Activated CD8-positive, alpha-beta memory T cell treated with anti-CD3 and anti-CD28 coated beads, Interleukin-2, amount 50 U/mL, for 24 hours (primary cell): Measurements from ENCODE around the gene SIRT2.
"Not testable (repeated sequence)": the region's sequence is repeated elsewhere in the genome, so short reads cannot be mapped to it uniquely, and the experiment has no call there.

ENCODE experiments used
- DNase-seq: peaks from one replicate; pipeline ENCODE4 v3.0.0-alpha.2; 2020; ENCODE audit errors: extremely low read depth

The SIRT2 gene

DNA sequence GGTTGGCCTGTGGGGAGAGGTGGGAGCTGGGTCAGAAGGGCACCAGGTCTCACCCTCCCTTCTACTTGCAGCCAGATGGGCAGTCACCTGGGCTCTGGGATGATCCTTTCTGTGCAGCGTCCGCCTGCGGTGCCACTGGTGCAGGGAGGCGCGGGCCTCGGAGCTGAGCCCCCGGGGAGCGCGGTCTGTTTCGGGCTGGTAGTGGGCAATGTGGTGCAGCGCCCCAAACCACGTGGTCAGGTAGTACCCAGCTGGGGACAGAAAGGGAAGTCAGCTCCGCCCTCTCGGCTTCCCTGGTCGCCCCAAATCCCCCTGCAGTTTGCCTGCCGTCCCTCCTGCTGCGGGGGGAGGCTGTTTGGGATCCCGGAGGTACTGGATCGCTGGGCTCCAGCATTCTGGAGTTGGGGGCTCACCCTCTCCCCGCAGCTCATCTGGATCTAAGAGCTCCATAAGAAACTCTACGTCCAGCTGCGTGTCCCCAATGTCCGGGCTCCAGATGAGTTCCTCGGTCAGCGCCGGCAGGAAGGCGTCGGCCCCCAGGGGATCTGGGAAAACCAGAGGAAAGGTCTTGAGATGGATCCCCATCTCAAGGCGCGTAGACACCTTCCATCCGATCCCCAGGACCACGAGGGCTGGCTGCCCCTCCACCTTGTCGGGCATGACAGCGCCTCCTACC lies 30.1 kb downstream of the SIRT2 start:
- no peak for DNase-seq

DNA sequence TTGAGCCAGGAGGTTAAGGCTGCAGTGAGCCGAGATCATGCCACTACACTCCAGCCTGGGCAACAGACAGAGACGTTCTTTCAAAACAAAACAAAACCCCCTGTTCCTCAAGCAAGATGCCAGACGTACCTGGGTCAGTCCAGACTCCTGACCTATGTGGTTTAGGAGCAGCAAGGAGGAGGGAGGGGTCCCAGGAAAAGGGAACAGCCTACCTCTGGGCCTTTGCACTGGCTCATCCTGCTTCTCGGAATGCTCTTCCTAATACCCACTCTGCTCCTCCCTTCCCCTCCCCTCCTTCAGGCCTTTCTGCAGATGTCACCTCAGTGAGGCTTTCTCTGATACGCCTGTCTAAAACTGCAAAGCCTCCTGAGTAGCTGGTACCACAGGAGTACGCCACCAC lies 30.9 kb downstream of the SIRT2 start:
- no peak for DNase-seq

DNA sequence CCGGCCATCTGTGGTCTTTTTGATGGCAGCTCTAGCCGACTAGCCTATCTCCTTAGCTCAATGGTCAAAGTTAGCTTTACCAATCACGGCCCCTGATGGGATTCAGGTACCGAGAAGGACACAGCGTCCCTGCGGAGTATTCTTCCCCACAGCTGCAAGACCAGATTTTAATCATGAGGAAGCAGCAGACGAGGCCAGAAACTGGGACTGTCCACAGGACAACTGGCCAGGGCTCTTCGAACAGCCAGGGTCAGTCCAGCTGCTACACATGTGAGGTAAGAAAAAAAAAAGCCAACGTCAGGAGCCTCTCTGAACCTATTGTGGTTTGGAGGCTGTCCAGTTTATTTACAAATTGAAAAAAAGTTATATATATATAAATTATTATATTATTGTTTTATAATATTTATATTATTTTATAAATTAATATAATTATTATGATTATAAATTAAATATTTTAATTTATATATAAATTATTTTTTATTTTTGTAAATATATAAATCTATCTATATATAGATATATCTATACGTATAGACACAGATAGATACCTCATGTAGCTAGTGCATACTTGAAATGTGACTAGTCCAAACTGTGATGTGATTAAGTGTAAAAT lies 32.1 kb downstream of the SIRT2 start:
- no peak for DNase-seq

DNA sequence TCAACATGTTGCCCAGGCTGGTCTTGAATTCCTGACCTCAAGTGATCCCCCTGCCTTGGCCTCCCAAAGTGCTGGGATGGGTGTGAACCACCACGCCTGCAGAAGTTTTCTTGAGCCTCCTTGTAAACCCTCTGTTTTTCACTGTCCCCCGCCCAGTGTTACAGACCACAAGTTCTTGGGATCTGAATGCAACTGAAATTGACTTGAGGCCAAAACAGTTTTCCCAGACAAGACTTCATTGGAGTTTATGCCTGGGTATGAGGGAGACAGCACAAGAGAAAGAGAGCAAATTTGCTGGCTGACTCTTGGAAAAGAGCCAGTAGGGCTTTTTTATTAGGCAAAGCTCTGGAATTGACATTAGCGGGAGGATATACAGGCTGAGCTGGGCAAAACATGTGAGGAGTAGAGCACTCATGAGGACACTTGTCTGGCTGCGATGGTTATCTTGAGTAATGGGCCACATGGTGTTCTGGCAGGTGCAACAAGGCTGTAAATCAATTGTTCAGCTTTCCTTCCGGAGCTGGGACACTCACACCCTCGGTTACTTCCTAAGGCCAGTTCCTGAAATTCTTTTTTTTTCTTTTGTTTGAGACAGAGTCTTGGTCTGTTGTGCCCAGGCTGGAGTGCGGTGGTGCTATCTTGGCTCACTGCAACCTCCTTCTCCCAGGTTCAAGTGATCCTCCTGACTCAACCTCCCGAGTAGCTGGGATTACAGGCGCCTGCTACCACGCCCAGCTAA lies 36.9 kb downstream of the SIRT2 start:
- DNase-seq = no peak

DNA sequence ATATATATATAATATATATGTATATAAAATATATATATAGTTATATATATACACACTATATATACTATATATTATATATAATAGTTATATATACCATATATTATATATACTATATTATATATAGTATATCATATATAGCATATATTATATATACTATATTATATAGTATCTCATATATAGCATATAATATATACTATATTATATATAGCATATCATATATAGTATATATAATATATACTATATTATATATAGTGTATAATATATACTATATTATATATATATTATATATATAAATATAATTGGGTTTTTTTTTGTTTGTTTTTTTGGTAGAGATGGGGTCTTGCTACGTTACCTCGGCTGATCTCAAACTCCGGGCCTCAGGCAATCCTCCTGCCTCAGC lies 38.0 kb downstream of the SIRT2 start:
- no peak for DNase-seq

DNA sequence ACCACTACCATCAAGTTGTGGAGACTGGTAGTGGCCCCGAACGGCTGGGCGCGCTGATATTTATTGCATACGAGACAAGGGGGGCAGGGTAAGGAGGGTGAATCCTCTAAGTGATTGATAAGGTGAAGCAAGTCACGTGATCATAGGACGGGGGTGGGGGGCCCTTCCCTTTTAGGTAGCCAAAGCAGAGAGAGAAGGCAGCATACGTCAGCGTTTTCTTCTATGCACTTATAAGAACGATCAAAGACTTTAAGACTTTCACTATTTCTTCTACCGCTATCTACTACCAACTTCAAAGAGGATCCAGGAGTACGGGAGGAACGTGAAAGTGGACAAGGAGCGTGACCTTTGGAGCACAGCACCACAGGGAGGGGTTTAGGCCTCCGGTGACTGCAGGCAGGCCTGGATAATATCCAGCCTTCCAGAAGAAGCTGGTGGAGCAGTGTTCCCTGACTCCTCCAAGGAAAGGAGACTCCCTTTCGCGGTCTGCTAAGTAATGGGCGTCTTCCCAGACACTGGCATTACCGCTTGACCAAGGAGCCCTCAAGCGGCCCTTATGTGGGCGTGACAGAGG lies 39.7 kb downstream of the SIRT2 start:
- not testable (repeated sequence) for DNase-seq

DNA sequence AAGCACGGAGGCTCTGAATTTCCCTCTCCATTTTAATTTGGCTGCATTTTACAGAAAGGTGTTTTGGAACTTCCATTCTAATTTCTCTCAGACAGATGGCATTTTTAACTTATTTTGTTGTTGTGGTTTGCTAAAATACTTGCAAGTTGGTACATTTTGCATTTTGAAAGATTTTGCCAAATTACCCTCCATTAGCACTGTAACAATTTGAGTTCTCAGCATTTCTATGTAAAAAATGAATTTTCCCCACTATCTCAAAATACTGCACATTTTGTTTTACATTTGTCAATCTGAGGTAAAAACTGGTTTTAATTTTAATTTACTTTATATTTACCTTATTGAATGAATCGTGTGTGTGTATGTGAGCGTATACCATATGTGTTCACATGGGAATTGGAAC lies 42.6 kb downstream of the SIRT2 start:
- DNase-seq = no peak

DNA sequence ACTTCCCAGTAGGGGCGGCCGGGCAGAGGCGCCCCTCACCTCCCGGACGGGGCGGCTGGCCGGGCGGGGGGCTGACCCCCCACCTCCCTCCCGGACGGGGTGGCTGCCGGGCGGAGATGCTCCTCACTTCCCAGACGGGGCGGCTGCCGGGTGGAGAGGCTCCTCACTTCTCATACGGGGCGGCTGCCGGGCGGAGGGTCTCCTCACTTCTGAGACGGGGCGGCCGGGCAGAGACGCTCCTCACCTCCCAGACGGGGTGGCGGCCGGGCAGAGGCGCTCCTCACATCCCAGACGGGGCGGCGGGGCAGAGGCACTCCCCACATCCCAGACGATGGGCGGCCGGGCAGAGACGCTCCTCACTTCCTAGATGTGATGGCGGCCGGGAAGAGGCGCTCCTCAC lies 43.7 kb downstream of the SIRT2 start:
- DNase-seq = not testable (repeated sequence)

DNA sequence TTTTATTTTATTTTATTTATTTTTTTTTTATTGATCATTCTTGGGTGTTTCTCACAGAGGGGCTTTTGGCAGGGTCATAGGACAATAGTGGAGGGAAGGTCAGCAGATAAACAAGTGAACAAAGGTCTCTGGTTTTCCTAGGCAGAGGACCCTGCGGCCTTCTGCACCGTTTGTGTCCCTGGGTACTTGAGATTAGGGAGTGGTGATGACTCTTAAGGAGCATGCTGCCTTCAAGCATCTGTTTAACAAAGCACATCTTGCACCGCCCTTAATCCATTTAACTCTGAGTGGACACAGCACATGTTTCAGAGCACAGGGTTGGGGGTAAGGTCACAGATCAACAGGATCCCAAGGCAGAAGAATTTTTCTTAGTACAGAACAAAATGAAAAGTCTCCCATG lies 44.5 kb downstream of the SIRT2 start:
- DNase-seq = not testable (repeated sequence)

DNA sequence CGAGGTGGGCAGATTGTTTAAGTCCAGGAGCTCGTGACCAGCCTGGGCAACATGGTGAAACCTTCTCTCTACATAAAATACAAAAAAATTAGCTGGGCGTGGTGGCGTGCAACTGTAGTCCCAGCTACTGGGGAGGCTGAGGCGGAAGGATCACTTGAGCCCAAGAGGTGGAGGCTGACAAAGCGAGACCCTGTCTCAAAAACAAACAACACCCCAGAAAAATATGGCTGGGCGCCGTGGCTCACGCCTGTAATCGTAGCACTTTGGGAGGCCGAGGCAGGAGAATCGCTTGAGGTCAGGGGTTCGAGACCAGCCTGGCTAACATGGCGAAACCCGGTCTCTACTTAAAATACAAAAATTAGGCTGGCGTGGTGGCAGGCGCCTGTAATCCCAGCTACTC lies 46.2 kb downstream of the SIRT2 start:
- no peak for DNase-seq

DNA sequence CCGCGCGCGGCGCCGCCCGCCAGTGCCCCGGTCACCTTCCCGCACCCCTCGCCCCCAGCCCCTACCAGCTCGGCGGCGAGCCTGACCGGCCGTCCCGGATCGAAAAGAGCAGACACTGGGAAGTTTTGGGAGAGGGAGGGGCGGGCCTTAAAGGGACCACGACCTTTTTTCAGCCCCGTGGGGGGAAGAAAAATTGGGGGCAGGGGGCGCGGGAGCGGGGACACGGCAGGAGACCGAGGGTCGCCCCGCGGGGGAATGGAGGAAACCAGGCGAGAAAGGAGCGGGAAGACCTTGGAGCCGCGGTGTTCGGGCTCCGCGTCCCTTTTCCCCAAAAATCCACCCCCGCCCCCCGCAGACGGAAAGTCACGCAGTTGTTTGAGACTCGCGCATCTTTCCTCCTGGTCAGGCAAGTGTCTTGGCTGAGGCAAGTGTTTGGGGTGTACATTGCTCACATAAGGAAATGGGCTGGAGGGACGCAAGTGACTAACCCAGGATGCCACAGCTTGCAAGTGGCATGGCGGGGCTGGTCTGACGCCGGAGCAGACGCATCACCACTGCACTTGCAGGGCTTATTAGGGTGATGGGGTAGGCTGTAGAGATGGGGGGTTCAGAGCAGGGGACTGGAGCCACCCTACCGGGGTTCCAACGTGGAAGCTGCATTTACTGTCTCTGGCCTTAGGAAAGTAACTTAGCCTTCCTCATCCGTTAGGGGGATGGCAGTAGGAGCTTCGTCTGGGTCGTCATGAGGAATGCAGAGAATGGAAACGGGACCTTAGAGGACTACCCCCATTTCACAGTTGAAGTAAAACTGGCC lies 47.0 kb downstream of the SIRT2 start:
- peak; percentile 37 for DNase-seq

DNA sequence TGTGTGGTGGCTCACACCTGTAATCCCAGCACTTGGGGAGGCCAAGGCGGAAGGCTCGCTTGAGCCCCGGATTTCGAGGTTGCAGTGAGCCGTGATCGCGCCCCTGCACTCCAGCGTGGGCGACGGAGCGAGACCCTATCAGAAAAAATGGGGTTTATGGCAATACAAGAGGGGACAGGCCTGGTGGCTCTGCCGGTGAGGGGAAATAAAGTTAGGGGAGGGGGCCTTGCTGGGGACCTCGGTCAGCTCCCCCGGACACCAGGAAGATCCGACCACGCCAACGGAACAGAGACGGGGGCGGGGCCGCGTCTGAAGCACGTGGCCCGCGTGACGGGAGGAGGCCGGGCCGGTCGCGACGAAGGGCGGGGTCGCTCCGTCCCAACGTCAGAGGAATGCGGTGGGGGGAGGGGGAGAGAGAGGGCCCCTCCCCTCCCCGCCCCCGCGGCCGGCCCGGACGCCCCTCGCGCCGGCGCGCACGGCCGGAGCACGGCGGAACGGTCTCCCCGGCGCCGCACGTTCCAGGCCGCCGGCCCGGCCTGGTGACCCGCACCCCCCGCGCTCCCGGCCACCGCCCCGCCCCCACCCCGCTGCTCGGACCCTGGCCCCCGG lies 47.7 kb downstream of the SIRT2 start:
- DNase-seq = peak; percentile 67

DNA sequence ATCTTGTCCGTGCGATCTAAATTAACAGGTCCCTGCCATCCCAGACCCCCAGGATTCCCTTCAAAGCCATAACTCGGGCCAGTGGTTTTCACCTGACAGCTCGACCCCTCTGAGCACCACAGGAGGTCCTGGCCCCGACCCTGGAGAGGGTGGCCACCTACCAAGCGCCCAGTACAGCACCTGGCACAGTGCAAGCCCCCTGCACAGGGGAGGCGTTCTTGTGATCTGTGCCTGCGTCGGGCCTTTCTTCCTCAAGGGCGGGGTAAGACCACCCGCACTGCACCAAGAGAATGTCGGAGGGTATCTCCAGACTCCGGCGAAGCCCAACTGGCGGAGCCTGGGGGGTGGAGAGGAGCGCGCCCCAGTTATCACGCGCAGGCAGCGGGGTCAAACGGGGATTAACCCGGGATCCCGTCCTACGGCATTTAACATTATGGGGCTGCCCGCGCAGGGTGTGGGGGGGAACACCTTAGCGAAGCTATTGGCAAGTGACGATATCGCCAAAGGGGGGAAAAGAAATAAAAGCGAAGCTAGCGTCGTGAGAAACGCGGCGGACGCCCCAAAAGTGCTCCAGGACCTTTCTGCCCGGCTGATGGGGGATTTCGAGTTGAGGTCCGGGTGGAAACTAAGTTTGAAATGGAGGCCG lies 48.3 kb downstream of the SIRT2 start:
- DNase-seq = no peak

DNA sequence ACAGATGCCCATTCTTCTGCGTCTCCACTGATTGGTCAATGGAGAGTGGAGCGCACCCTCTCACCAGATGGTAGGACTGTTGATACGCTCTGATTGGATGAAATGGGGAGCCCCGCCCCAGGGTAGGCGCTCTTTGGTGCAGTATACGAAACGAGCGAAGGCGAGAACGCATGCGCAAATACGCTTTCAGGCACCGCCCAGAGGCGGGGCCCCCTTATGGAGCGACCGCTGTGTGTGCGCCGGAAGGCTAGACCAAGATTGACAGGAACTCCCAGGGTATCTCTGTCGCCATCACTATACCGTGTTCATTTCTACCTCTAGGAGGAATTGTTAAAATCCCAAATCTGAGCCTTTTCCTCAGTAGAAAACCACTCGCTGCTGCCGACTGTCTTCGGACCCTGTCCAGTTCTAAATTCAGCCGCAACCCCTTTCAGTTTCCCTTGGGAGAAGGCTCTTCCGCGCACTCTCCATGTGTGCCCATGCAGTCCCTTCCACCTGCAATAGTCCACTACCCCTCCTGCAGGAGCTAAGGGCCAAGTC lies 48.9 kb downstream of the SIRT2 start:
- peak; percentile 99 for DNase-seq

DNA sequence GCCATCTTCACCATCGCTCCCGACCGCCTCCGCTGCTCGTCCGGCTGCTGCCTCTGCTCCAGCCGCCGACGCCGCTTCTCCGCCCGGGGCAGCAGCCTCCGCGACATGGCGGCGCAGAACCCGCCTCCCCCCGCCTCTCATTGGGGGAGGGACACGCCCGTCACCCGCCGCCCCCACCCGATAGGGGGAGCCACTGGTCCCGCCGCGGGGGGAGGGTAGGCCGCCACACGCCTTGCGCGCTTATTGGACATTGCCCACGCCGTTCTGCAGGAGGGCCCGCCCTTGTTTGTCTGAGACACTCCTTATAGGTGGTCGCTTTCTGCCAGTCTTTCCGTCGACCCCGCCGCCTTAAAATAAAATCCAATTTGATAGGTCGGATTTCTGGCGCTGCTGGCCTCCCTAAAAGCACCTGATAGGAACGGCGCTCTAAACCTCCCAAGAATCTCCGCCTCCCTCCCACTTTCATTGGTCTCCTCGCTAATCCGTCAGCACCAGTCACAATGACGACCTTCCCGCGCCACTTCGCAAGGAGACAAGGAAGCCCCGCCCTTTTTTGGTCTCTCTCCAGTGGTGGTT lies 49.5 kb downstream of the SIRT2 start, which contains the start of gene HNRNPL:
Gene HNRNPL, minus strand, starts transcription at position 127 of the 576 bp plus-strand sequence. Its CDS starts 20 bp downstream, at position 107.
- peak; percentile 99 for DNase-seq

DNA sequence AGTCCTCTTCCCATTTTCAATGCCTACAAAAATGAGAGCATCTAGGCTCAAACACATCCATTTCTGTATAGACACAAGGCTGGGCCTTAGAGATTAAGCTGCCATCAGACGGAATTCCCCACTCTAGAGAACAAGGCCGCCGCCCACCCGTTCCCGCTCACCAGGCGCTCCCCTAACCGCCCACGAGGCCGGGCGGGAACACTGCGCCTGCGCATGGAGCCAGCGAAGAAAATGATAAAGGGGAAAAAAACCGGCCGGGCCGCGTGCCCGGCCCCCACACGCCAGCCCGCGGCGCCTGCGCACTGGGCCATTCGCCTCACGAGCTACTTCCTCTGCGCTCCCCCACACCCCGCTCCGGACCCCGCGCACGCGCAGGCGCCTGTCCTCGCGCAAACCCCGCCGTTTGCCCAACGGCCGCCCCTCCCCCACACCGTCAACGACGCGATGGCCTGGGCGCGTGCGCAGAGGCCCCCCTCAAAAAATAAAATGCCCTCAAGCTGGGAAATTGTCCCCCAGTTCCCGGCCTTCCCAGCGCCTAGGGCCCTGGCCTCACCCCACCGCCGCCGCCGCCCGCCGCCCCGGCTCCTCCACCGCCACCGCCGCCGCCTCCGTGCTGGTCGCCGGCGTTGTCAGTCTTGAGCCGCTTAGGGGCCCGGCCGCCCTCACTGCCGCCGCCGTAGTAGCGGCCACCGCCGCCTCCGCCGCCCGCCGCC lies 50.1 kb downstream of the SIRT2 start:
- DNase-seq = peak; percentile 94

DNA sequence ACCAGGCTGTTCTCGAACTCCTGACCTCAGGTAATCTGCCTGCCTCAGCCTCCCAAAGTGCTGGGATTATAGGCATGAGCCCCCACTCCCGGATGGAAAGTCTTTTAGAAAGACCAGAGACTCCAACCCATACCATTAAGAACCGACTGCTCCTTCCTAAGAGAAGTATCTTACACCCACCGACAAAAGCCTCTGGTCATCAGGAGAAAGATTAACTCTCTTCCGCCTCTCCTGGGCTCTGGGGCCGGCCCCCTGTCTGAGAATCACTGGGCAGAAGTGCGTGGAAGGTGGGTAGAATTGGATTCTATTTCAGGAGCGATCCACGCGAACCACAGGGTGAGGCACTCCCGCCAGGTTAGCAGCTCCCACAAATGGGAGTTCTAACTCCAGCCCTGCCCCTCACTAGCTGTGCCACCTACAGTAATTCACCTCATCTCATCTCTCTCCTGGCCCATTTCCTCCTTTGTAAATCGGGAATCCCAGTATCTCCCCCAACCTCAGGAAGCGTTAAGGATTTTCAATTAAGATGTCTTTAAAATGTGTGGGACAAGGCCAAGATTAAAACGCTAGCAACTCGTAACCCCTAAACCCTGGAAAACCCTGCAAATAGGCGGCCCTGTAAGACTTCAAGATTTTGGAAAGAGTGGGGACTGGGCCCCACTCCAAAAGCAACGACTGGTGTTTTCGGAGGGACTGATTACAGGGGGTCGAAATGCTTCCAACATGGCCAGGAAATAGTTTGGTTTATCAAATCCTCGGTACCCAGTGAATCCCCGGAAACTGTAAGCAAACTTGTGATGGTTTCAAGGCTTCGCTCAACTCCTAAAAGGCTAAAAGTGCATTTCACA lies 50.9 kb downstream of the SIRT2 start:
- no peak for DNase-seq

DNA sequence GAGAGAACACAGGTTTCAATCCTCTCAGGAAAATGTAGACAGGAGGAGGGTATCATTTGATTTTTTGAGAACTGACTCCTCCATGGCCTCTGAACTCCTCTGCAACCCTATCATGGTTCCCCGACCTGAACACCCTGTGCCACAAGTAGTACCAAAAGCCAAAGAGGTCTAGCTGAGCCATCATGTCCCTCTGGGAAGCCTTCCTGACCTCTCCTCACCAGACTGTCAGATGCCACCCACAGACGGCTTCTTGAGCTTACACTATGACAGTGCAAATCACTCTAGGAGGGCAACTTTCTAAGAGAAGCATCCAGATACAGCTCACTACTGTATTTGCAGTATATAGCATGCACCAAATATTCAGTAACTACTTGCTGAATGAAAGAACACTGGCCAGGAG lies 53.3 kb downstream of the SIRT2 start:
- no peak for DNase-seq
